NOMO-1 treated with dmso at 0.1 percent for 144 hours (cell line): ENCODE measurements around the gene GOLGA7B.

ENCODE experiments used
- DNase-seq: peaks from one replicate; lab custom pipeline; 2025; ENCODE audit not compliant: unreplicated experiment; lab: John Stamatoyannopoulos, UW

Gene GOLGA7B

GRCh38 chr10:97916586-97916985 is 66.9 kb downstream of the GOLGA7B start:
- DNase-seq: no peak

- no peak for DNase-seq
Measured at GRCh38 chr10:97919012-97919411, 69.4 kb downstream of the GOLGA7B start.

- no peak for DNase-seq
Measured at GRCh38 chr10:97920865-97921264, 71.2 kb downstream of the GOLGA7B start.
